Ishikawa (cell line): ENCODE measurements around the gene ZBED4.

Experiments used
- CEBPB ChIP-seq: IDR thresholded peaks from 2 replicates; pipeline ENCODE4 v1.6.1; 2012
- CREB1 ChIP-seq: IDR thresholded peaks from 2 replicates; pipeline ENCODE4 v1.6.1; 2012; ENCODE audit warnings: low read depth
- EGR1 ChIP-seq: IDR thresholded peaks from 2 replicates; pipeline ENCODE4 v1.6.1; 2012
- EP300 ChIP-seq: IDR thresholded peaks from 2 replicates; pipeline ENCODE4 v1.6.1; 2012; ENCODE audit warnings: borderline replicate concordance
- FOXM1 ChIP-seq: IDR thresholded peaks from 2 replicates; pipeline ENCODE4 v1.6.1; 2012; ENCODE audit warnings: low read depth, borderline replicate concordance
- NFIC ChIP-seq: IDR thresholded peaks from 2 replicates; pipeline ENCODE4 v1.6.1; 2012
- RAD21 ChIP-seq: IDR thresholded peaks from 2 replicates; pipeline ENCODE4 v1.6.1; 2012; ENCODE audit warnings: low read depth
- TAF1 ChIP-seq: IDR thresholded peaks from 2 replicates; pipeline ENCODE4 v1.6.1; 2012; ENCODE audit warnings: low read depth, mild to moderate bottlenecking
- TCF12 ChIP-seq: IDR thresholded peaks from 2 replicates; pipeline ENCODE4 v1.6.1; 2012; ENCODE audit warnings: low read depth
- TEAD4 ChIP-seq: IDR thresholded peaks from 2 replicates; pipeline ENCODE4 v1.6.1; 2012
- YY1 ChIP-seq: IDR thresholded peaks from 2 replicates; pipeline ENCODE4 v1.6.1; 2012; ENCODE audit warnings: low read depth
- ZBTB7A ChIP-seq: IDR thresholded peaks from 2 replicates; pipeline ENCODE4 v1.6.1; 2012; ENCODE audit warnings: low read depth
- TF ChIP-seq, protein P1 (sequence below): IDR thresholded peaks from 2 replicates; pipeline ENCODE4 v1.6.1; 2012; ENCODE audit warnings: low read depth, mild to moderate bottlenecking
- TF ChIP-seq, protein P2 (sequence below): IDR thresholded peaks from 2 replicates; pipeline ENCODE4 v1.6.1; 2012
- TF ChIP-seq, protein P3 (sequence below): IDR thresholded peaks from 2 replicates; pipeline ENCODE4 v1.6.1; 2012

The ZBED4 gene

DNA sequence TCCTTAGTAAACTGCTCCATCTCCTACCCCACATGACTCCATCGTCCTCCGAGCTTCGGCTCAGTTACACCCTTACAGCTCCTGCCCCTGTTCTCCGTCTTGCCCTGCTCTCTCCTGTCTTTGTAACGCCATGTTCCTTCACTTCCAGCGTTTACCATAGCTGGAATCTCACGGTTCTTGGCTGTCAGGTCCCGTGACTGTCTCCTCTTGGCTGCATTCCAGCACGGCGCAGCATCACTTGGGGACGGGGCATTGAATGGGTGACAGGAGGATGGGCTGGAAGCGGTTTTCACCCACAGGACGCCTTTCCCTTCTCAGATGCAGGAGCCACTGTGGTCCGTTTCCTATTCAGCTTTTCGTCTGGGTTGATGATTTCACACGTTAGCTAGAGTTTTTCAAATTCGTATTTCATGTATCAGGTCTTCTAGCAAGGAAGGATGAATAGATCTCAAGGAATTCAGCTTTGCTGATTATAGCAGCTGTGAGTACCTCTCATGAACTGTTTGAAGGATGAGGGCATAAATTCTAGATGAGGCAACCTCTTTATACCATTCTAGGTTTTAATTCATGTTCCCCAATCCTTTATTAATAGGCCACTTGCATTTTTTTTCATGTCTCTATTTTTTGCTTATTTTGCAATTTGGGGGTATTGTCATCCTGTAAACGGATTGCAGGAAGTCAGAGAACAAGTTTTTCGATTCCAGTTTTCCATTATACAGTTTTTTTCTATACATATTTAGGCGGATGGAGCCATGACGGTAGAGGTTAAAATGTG, 29.1 kb downstream of the ZBED4 start:
- TF ChIP-seq, protein P1, sequence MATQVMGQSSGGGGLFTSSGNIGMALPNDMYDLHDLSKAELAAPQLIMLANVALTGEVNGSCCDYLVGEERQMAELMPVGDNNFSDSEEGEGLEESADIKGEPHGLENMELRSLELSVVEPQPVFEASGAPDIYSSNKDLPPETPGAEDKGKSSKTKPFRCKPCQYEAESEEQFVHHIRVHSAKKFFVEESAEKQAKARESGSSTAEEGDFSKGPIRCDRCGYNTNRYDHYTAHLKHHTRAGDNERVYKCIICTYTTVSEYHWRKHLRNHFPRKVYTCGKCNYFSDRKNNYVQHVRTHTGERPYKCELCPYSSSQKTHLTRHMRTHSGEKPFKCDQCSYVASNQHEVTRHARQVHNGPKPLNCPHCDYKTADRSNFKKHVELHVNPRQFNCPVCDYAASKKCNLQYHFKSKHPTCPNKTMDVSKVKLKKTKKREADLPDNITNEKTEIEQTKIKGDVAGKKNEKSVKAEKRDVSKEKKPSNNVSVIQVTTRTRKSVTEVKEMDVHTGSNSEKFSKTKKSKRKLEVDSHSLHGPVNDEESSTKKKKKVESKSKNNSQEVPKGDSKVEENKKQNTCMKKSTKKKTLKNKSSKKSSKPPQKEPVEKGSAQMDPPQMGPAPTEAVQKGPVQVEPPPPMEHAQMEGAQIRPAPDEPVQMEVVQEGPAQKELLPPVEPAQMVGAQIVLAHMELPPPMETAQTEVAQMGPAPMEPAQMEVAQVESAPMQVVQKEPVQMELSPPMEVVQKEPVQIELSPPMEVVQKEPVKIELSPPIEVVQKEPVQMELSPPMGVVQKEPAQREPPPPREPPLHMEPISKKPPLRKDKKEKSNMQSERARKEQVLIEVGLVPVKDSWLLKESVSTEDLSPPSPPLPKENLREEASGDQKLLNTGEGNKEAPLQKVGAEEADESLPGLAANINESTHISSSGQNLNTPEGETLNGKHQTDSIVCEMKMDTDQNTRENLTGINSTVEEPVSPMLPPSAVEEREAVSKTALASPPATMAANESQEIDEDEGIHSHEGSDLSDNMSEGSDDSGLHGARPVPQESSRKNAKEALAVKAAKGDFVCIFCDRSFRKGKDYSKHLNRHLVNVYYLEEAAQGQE = no peak
- TF ChIP-seq CEBPB = no peak
- TF ChIP-seq RAD21 = no peak
- no peak for TF ChIP-seq TCF12
- no peak for TF ChIP-seq NFIC
- TF ChIP-seq CREB1 = no peak
- TF ChIP-seq, protein P2, sequence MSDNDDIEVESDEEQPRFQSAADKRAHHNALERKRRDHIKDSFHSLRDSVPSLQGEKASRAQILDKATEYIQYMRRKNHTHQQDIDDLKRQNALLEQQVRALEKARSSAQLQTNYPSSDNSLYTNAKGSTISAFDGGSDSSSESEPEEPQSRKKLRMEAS = no peak
- TF ChIP-seq FOXM1 = no peak
- TF ChIP-seq, protein P3, sequence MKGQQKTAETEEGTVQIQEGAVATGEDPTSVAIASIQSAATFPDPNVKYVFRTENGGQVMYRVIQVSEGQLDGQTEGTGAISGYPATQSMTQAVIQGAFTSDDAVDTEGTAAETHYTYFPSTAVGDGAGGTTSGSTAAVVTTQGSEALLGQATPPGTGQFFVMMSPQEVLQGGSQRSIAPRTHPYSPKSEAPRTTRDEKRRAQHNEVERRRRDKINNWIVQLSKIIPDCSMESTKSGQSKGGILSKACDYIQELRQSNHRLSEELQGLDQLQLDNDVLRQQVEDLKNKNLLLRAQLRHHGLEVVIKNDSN = no peak
- no peak for TF ChIP-seq TAF1
- no peak for TF ChIP-seq TEAD4
- no peak for TF ChIP-seq YY1
- TF ChIP-seq ZBTB7A = no peak

DNA sequence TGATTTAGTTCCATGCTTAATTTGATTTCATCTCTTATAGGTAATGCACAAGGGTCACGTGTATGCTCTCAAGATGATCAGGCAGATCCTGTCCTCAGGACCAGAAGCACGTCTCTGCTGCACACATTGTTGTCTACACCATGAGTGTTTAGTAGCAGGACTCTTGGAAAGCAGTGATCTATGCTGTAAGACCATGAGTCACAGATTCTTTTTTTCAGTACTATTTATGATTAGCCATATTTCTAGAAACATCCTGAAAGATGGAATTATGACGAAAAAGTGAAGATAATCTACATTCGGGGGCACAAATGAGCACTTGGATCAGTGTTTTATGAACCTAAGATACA, 29.6 kb downstream of the ZBED4 start:
- no peak for TF ChIP-seq NFIC
- no peak for TF ChIP-seq TAF1
- no peak for TF ChIP-seq FOXM1
- TF ChIP-seq TCF12 = no peak
- TF ChIP-seq ZBTB7A = no peak
- no peak for TF ChIP-seq YY1
- TF ChIP-seq, protein P3 = no peak
- TF ChIP-seq EP300 = no peak
- TF ChIP-seq CEBPB = no peak
- TF ChIP-seq CREB1 = no peak
- TF ChIP-seq, protein P2 = no peak
- TF ChIP-seq TEAD4 = no peak

DNA sequence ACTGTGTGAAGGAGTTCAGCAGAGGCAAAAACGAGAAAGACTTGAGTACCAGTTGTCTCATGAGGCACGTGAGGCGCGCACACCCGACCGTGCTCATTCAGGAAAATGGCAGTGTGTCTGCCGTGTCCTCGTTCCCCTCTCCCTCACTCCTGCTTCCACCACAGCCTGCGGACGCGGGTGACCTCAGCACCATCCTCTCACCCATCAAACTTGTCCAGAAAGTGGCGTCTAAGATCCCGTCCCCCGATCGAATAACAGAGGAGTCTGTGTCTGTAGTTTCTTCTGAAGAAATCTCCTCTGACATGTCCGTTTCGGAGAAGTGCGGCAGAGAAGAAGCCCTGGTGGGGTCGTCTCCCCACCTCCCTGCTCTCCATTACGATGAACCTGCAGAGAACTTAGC, 30.4 kb downstream of the ZBED4 start:
- no peak for TF ChIP-seq EGR1
- TF ChIP-seq CREB1 = no peak
- TF ChIP-seq YY1 = no peak
- TF ChIP-seq, protein P2 = no peak
- TF ChIP-seq TEAD4 = no peak
- no peak for TF ChIP-seq NFIC
- no peak for TF ChIP-seq TCF12
- TF ChIP-seq, protein P1 = no peak
- TF ChIP-seq, protein P3 = no peak
- no peak for TF ChIP-seq RAD21
- TF ChIP-seq FOXM1 = no peak
- no peak for TF ChIP-seq ZBTB7A
- TF ChIP-seq EP300 = no peak
- no peak for TF ChIP-seq CEBPB

DNA sequence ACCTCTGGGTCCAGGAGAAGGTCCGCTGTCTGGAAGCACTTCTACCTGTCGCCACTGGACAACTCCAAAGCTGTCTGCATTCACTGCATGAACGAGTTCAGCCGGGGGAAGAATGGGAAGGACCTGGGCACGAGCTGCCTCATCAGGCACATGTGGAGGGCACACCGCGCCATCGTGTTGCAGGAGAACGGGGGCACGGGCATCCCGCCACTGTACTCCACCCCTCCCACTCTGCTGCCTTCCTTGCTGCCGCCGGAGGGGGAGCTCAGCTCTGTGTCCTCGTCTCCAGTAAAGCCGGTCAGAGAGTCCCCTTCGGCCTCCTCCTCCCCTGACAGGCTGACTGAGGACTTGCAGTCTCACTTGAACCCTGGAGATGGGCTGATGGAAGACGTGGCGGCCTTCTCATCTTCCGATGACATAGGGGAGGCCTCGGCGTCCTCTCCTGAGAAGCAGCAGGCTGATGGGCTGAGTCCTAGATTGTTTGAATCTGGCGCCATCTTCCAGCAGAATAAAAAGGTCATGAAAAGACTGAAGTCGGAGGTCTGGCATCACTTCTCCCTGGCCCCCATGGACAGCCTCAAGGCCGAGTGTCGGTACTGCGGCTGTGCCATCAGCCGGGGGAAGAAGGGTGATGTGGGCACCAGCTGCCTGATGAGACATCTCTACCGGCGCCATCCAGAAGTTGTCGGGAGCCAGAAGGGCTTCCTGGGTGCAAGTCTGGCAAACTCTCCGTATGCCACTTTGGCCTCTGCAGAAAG, 31.0 kb downstream of the ZBED4 start:
- TF ChIP-seq CREB1 (no peak), EP300 (no peak), TCF12 (no peak)
- TF ChIP-seq, protein P1 = no peak
- TF ChIP-seq, protein P3 = no peak
